H1 (cell line): Measurements from ENCODE around the gene SLC17A1. TPM values are rescaled to one million over a fixed set of nuclear protein-coding genes. Genes with fewer than 3 reads are reported as not detected.
A peak's percentile ranks its signal among the peaks of the same experiment; 100 is the strongest.

Experiments
- CTCF ChIA-PET: fragments of 300-600 bp; sonication (Branson Sonifier 250); formaldehyde crosslinking; loops from one replicate; lab custom pipeline; 2021; ENCODE audit not compliant: partially characterized antibody; lab: Charles Lee
- POLR2A ChIA-PET: fragments of 300-600 bp; sonication (Branson Sonifier 250); formaldehyde crosslinking; loops from one replicate; lab custom pipeline; 2021; ENCODE audit warnings: inconsistent platforms; ENCODE audit not compliant: partially characterized antibody; lab: Charles Lee
- DNase-seq, 2 experiments: peaks; one replicate each; pipeline versions ENCODE4 v3.0.0 to v3.0.0-alpha.2; 2010 to 2022; ENCODE audit warnings: low spot score in 2 of 2, low read depth in 1 of 2, mixed read lengths in 1 of 2
- FAIRE-seq: peaks from 2 replicates; lab custom pipeline; 2011; peaks lifted over from hg19 to GRCh38; lab: Jason Lieb, UNC
- H2AFZ ChIP-seq: 2 replicates; pipeline ENCODE4 v1.8.1; 2012; ENCODE audit warnings: low read length, inconsistent platforms
- H2AK5ac ChIP-seq: 2 replicates; pipeline ENCODE4 v1.6.1; 2013; ENCODE audit warnings: low read depth, low read length
- H2BK120ac ChIP-seq: replicated peaks from 2 replicates; pipeline ENCODE3; 2013; ENCODE audit warnings: low read depth, low read length, inconsistent platforms
- H2BK12ac ChIP-seq: 2 replicates; pipeline ENCODE4 v1.6.1; 2013; ENCODE audit warnings: low read depth, low read length
- H2BK15ac ChIP-seq: 2 replicates; pipeline ENCODE4 v1.6.1; 2013; ENCODE audit warnings: low read length
- H2BK20ac ChIP-seq: 2 replicates; pipeline ENCODE4 v1.6.1; 2013; ENCODE audit warnings: low read length
- H2BK5ac ChIP-seq: 2 replicates; pipeline ENCODE4 v1.6.1; 2013; ENCODE audit warnings: low read depth, low read length
- H3K14ac ChIP-seq: 2 replicates; pipeline ENCODE4 v1.6.1; 2013; ENCODE audit warnings: inconsistent platforms; ENCODE audit not compliant: insufficient read length
- H3K18ac ChIP-seq: 2 replicates; pipeline ENCODE4 v1.6.1; 2013; ENCODE audit warnings: low read length; ENCODE audit errors: extremely low read depth
- H3K23ac ChIP-seq: 2 replicates; pipeline ENCODE4 v1.6.1; 2013; ENCODE audit warnings: inconsistent platforms; ENCODE audit not compliant: insufficient read length
- H3K23me2 ChIP-seq: 2 replicates; pipeline ENCODE4 v1.6.1; 2013; ENCODE audit warnings: low read depth, low read length
- H3K27ac ChIP-seq: 2 replicates; pipeline ENCODE4 v1.6.1; 2011; ENCODE audit warnings: low read depth, low read length, inconsistent platforms
- H3K27me3 ChIP-seq, 4 experiments: replicated peaks in 1 of 4; 1 replicate in 1 of 4; 2 replicates in 3 of 4; pipeline versions ENCODE4 v1.6.1 to v1.8.1; 2011 to 2013; ENCODE audit warnings: low read length in 3 of 4, mild to moderate bottlenecking in 3 of 4, inconsistent platforms in 2 of 4, mixed read lengths in 2 of 4, moderate library complexity in 1 of 4; ENCODE audit not compliant: control insufficient read depth in 3 of 4, insufficient read depth in 3 of 4; ENCODE audit errors: extremely low read depth in 1 of 4
- H3K36me3 ChIP-seq, 4 experiments: 2 replicates each; pipeline versions ENCODE4 v1.6.1 to v1.8.1; 2011 to 2013; ENCODE audit warnings: mild to moderate bottlenecking in 4 of 4, low read length in 3 of 4, moderate library complexity in 2 of 4, control low read depth in 1 of 4, inconsistent platforms in 1 of 4; ENCODE audit not compliant: insufficient read depth in 4 of 4, control insufficient read depth in 2 of 4
- H3K4ac ChIP-seq: replicated peaks from 2 replicates; pipeline ENCODE3; 2013; ENCODE audit warnings: low read length, low read depth, mixed read lengths, inconsistent platforms; ENCODE audit not compliant: insufficient read length
- H3K4me1 ChIP-seq, 4 experiments: replicated peaks in 1 of 4; 1 replicate in 1 of 4; 2 replicates in 3 of 4; pipeline versions ENCODE4 v1.6.1 to v1.8.1; 2011 to 2013; ENCODE audit warnings: low read length in 3 of 4, inconsistent platforms in 2 of 4, mixed read lengths in 1 of 4; ENCODE audit not compliant: insufficient read depth in 4 of 4, control insufficient read depth in 3 of 4
- H3K4me2 ChIP-seq, 2 experiments: 2 replicates each; pipeline versions ENCODE4 v1.6.1 to v1.8.1; 2011 to 2013; ENCODE audit warnings: low read depth in 2 of 2, low read length in 2 of 2, control low read depth in 1 of 2, inconsistent platforms in 1 of 2, mild to moderate bottlenecking in 1 of 2; ENCODE audit not compliant: insufficient read depth in 1 of 2
- H3K4me3 ChIP-seq, 4 experiments: fragments of 200-600, 300-600 bp in 1 of 4; sonication (generic), shearing (Covaris generic), sonication (Bioruptor Twin) in 1 of 4; 2 replicates each; pipeline versions ENCODE4 v1.5.1 to v1.8.1; 2011 to 2016; ENCODE audit warnings: low read length in 4 of 4, low read depth in 3 of 4, control low read depth in 2 of 4, inconsistent platforms in 2 of 4, mild to moderate bottlenecking in 2 of 4, mixed read lengths in 1 of 4, moderate library complexity in 1 of 4; ENCODE audit not compliant: insufficient read depth in 2 of 4; ENCODE audit errors: extremely low read depth in 1 of 4
- H3K56ac ChIP-seq: replicated peaks from 2 replicates; pipeline ENCODE3; 2013; ENCODE audit warnings: low read depth, mild to moderate bottlenecking, mixed read lengths, low read length, inconsistent platforms; ENCODE audit not compliant: insufficient read length
- H3K79me1 ChIP-seq: 2 replicates; pipeline ENCODE4 v1.6.1; 2013; ENCODE audit warnings: low read depth, low read length, control low read depth
- H3K79me2 ChIP-seq, 2 experiments: 2 replicates each; pipeline versions ENCODE4 v1.6.1 to v1.8.1; 2012 to 2013; ENCODE audit warnings: low read length in 2 of 2, mild to moderate bottlenecking in 2 of 2, inconsistent platforms in 1 of 2; ENCODE audit not compliant: insufficient read depth in 2 of 2, control insufficient read depth in 1 of 2
- H3K9ac ChIP-seq, 4 experiments: replicated peaks in 1 of 4; 1 replicate in 1 of 4; 2 replicates in 3 of 4; pipeline versions ENCODE4 v1.6.1 to v1.8.1; 2011 to 2013; ENCODE audit warnings: low read depth in 3 of 4, low read length in 3 of 4, control low read depth in 2 of 4, mild to moderate bottlenecking in 2 of 4, moderate library complexity in 2 of 4, inconsistent platforms in 1 of 4; ENCODE audit errors: extremely low read depth in 1 of 4
- H3K9me3 ChIP-seq, 2 experiments: 2 replicates each; pipeline versions ENCODE4 v1.6.1 to v1.8.1; 2012 to 2013; ENCODE audit warnings: mild to moderate bottlenecking in 2 of 2, moderate library complexity in 2 of 2, control low read depth in 1 of 2, inconsistent platforms in 1 of 2, low read depth in 1 of 2, low read length in 1 of 2, mixed read lengths in 1 of 2; ENCODE audit not compliant: insufficient read depth in 2 of 2
- H4K20me1 ChIP-seq, 2 experiments: replicated peaks in 1 of 2; 2 replicates each; pipeline versions ENCODE3 to v1.8.1; 2011 to 2013; ENCODE audit warnings: inconsistent platforms in 2 of 2, low read length in 2 of 2, mild to moderate bottlenecking in 1 of 2; ENCODE audit not compliant: insufficient read depth in 2 of 2, control insufficient read depth in 1 of 2
- H4K5ac ChIP-seq: 2 replicates; pipeline ENCODE4 v1.6.1; 2013; ENCODE audit warnings: low read length, low read depth, mixed read lengths, inconsistent platforms; ENCODE audit not compliant: insufficient read length
- H4K8ac ChIP-seq: 2 replicates; pipeline ENCODE4 v1.8.0; 2013; ENCODE audit warnings: mild to moderate bottlenecking, moderate library complexity, low read length, inconsistent platforms; ENCODE audit not compliant: insufficient read depth; ENCODE audit errors: extremely low read depth
- H4K91ac ChIP-seq: replicated peaks from 2 replicates; pipeline ENCODE3; 2013; ENCODE audit warnings: low read length, mixed read lengths, inconsistent platforms; ENCODE audit not compliant: insufficient read length
- SUZ12 ChIP-seq: fragments of 200-600 bp; sonication (generic); IDR thresholded peaks from 2 replicates; pipeline ENCODE4 v1.6.1; 2012; ENCODE audit warnings: mild to moderate bottlenecking, inconsistent platforms, low read length, moderate library complexity, mixed read lengths
- WGBS, 2 experiments: shearing (Covaris generic) in 1 of 2; methylation state at CpG; one replicate each; pipeline versions ENCODE4 v1.1.6 to v1.1.7; 2013 to 2015; ENCODE audit warnings: low lambda C conversion rate in 2 of 2, mixed read lengths in 2 of 2, inconsistent platforms in 1 of 2, low coverage in 1 of 2, missing lambda C conversion rate in 1 of 2; ENCODE audit not compliant: insufficient replicate concordance in 2 of 2, insufficient coverage in 1 of 2, insufficient read length in 1 of 2; ENCODE audit errors: extremely low coverage in 1 of 2, missing lambda C conversion rate in 1 of 2; 5-methylcytosine and 5-hydroxymethylcytosine counted together
- polyA plus RNA-seq, 7 experiments: library from polyadenylated mRNA; depleted of rRNA in 3 of 7; stranded (reverse) in 5 of 7; unstranded in 2 of 7; fragments of >200 nt in 5 of 7; fragments of 200-250 nt in 2 of 7; gene quantifications; 1 replicate in 5 of 7; 2 replicates in 1 of 7; 4 replicates in 1 of 7; pipeline versions ENCODE4 v1.2.1 to v1.2.3, GENCODE V29; 2011 to 2013; ENCODE audit warnings: missing spikeins in 2 of 7, mixed read lengths in 2 of 7
- total RNA-seq: library from RNA; stranded (reverse); fragmentation: NEBNext Ultra II Directional; extraction: Animal tissue kit (Norgen Biotek cat#: 25700); gene quantifications from 2 replicates; pipeline ENCODE4 v1.2.1, GENCODE V29; 2021
- TF ChIP-seq, protein P1 (sequence below): IDR thresholded peaks from 2 replicates; pipeline ENCODE4 v1.6.1; 2012; ENCODE audit warnings: low read length, inconsistent platforms

SLC17A1 gene
- total and polyA plus RNA-seq, 2 of the 8 experiments (the other 6 are each of a cell fraction or from before 2014, with no cell fraction given) = not detected

DNA sequence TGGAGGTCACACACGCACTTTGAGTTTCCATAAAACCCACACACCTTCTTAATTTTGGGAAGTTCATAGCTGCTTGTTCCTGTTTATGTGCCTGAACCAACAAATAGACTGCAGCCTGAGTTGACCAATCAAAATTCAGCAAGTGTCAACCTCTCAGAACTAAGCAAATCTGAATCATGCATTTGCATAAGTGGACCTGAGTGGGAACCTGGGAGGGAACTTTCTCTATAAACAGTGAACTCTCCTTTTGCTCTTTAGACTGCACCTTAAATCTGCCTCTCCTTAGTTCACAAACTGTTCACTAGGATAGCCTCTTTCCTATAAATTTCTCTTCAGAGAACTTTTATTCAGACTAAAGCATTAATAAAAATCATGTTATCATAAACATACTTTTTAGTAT, 37.9 kb downstream of the SLC17A1 start:
- H3K9me3 ChIP-seq = no peaks in the 10 kb centered on the region
- H3K27ac ChIP-seq = no peak overlapping the region
- H3K4me3 ChIP-seq = no peak overlapping the region
- H2BK20ac ChIP-seq = no peak overlapping the region
- no peak overlapping the region for H3K18ac ChIP-seq
- ChIA-PET CTCF (interaction anchor here (1.5 kb wide), 1 partner anchor 88 kb away, joined by 4 read pairs; no protein-coding TSS in a partner anchor), POLR2A (no interaction called here)
- no peak for TF ChIP-seq SUZ12
- TF ChIP-seq, protein P1, sequence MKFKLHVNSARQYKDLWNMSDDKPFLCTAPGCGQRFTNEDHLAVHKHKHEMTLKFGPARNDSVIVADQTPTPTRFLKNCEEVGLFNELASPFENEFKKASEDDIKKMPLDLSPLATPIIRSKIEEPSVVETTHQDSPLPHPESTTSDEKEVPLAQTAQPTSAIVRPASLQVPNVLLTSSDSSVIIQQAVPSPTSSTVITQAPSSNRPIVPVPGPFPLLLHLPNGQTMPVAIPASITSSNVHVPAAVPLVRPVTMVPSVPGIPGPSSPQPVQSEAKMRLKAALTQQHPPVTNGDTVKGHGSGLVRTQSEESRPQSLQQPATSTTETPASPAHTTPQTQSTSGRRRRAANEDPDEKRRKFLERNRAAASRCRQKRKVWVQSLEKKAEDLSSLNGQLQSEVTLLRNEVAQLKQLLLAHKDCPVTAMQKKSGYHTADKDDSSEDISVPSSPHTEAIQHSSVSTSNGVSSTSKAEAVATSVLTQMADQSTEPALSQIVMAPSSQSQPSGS = no peak
- no peak for FAIRE-seq
- no peak overlapping the region for H4K91ac ChIP-seq
- no peak overlapping the region for H3K23ac ChIP-seq
- H2BK15ac ChIP-seq = no peak overlapping the region
- H3K9ac ChIP-seq = no peak overlapping the region
- H2BK5ac ChIP-seq = no peak overlapping the region
- H3K14ac ChIP-seq = no peak overlapping the region
- no peaks in the 10 kb centered on the region for H3K23me2 ChIP-seq
- WGBS, 2 experiments = 80% methylated on average over 1 of the region's 1 CpG; no CpG with 5 or more reads in 1 of the 2 experiments
- no peaks in the 10 kb centered on the region for H3K4me1 ChIP-seq
- H2AFZ ChIP-seq = 0 out of 2 replicates have a peak overlapping the region, but pooled peaks have one; percentile 45
- H4K20me1 ChIP-seq = no peaks in the 10 kb centered on the region
- H4K8ac ChIP-seq = no peak overlapping the region
- no peaks in the 10 kb centered on the region for H3K79me1 ChIP-seq
- no peaks in the 10 kb centered on the region for H3K36me3 ChIP-seq
- no peak overlapping the region for H4K5ac ChIP-seq
- no peak overlapping the region for H2BK12ac ChIP-seq
- H3K4me2 ChIP-seq = no peak overlapping the region
- DNase-seq = no peak
- H3K79me2 ChIP-seq = no peaks in the 10 kb centered on the region
- no peak overlapping the region for H2BK120ac ChIP-seq
- H2AK5ac ChIP-seq = no peak overlapping the region
- no peak overlapping the region for H3K56ac ChIP-seq
- H3K4ac ChIP-seq = no peak overlapping the region
- peaks cover 0 to 1% (median 0%) of the 10 kb centered on the region in 4 experiments; a peak in 1 of 7 replicates for H3K27me3 ChIP-seq
